ENCODE data around the gene IRAK1. TPM values are rescaled to one million over a fixed set of nuclear protein-coding genes. Genes with fewer than 3 reads are reported as not detected.

The IRAK1 gene
- 69.8 and 77.3 TPM in 2 replicates for total RNA-seq (2016; rRNA removed; fragmentation: Illumina TruSeq; extraction: Trizol)
- 104 and 121 TPM in 2 replicates for total RNA-seq (2016; cell fraction: cytosol; rRNA removed; fragmentation: Illumina TruSeq; extraction: Trizol; ENCODE audit: low read depth)
- total RNA-seq (2016; cell fraction: insoluble cytoplasmic fraction; rRNA removed; fragmentation: Illumina TruSeq; extraction: Trizol) = 57.7 and 81.1 TPM in 2 replicates
- total RNA-seq (2016; cell fraction: membrane; rRNA removed; fragmentation: Illumina TruSeq; extraction: Trizol) = 244 and 255 TPM in 2 replicates
- total RNA-seq (2016; cell fraction: nucleus; rRNA removed; fragmentation: Illumina TruSeq; extraction: Trizol) = 35.1 and 36.4 TPM in 2 replicates
- polyA plus RNA-seq (2011; rRNA removed) = 57.7 and 83.5 TPM in 2 replicates
- 47.6 and 67.3 TPM in 2 replicates for polyA plus RNA-seq (2011; cell fraction: cytosol; rRNA removed)
- polyA plus RNA-seq (2011; cell fraction: nucleus; rRNA removed) = 59.5 and 63.5 TPM in 2 replicates
- polyA plus RNA-seq (2012) = 65.5 and 87.1 TPM in 2 replicates
- 148 and 150 TPM in 2 replicates for polyA plus RNA-seq (2016; cell fraction: cytosol; fragmentation: Illumina TruSeq; extraction: Trizol; ENCODE audit: low read depth)
- 80.3 and 99.3 TPM in 2 replicates for polyA plus RNA-seq (2016; cell fraction: insoluble cytoplasmic fraction; fragmentation: Illumina TruSeq; extraction: Trizol; ENCODE audit: low read depth)
- polyA plus RNA-seq (2016; cell fraction: membrane; fragmentation: Illumina TruSeq; extraction: Trizol; ENCODE audit: low read depth) = 244 and 277 TPM in 2 replicates
- 93.5 and 94.6 TPM in 2 replicates for polyA plus RNA-seq (2016; cell fraction: nucleus; fragmentation: Illumina TruSeq; extraction: Trizol; ENCODE audit: insufficient read depth, low read depth)
- polyA minus RNA-seq (2011; rRNA and poly(A)+ RNA removed; ENCODE audit: low replicate concordance) = 195 and 354 TPM in 2 replicates
- polyA minus RNA-seq (2011; cell fraction: cytosol; rRNA and poly(A)+ RNA removed) = 79.8 and 83.1 TPM in 2 replicates
- 16.6 and 21.8 TPM in 2 replicates for polyA minus RNA-seq (2011; cell fraction: nucleus; rRNA and poly(A)+ RNA removed)
- Bru-seq, nascent RNA = percentile 81 among the genes with signal in this experiment
- percentile 90 among the genes with signal in this experiment for BruChase-seq, experiment 1, labeled RNA remaining after a 6-hour chase
- BruChase-seq, experiment 2, labeled RNA remaining after a 2-hour chase = percentile 86 among the genes with signal in this experiment
- long read RNA-seq, experiment 1, partial matches to known transcripts = 20 of 41 reads
- long read RNA-seq, experiment 1, other reads (novel, unspliced or antisense) = 21 of 41 reads
- long read RNA-seq, experiment 2, transcript IRAK1-204 (14 exons, 2,049 nt) = minor isoform, 14 of 327 reads
- long read RNA-seq, experiment 2, transcript IRAK1-205 (13 exons, 2,127 nt) = minor isoform, 5 of 327 reads
- long read RNA-seq, experiment 2, transcript IRAK1-203 (14 exons, 3,666 nt) = major isoform, 82 of 327 reads
- long read RNA-seq, experiment 2, partial matches to known transcripts = 123 of 327 reads
- long read RNA-seq, experiment 2, other reads (novel, unspliced or antisense) = 102 of 327 reads

- peak; percentile 58 for ATAC-seq
- POLR2A ChIA-PET = interaction anchor here (0.8 to 1.8 kb wide), 5 partner anchors 10 to 92 kb away, joined by 3 to 6 read pairs (median 4); no protein-coding TSS in a partner anchor
- Histone ChIP-seq H3K9ac (ENCODE audit: insufficient read depth, low read depth, low read length) (peak within 1 kb of the TSS; percentile 82), H3K27me3 (ENCODE audit: control insufficient read depth in 1 of 2, insufficient read depth in 2 of 2, low read length in 2 of 2) (no peaks in the 10 kb centered on the region), H3K9me3 (ENCODE audit: low read length) (no peaks in the 10 kb centered on the region), H3K4me1 (ENCODE audit: insufficient read depth, low read length) (peaks cover 44% of the 10 kb centered on the region), H3K4me3 (replicated peaks in 1 of 3; ENCODE audit: insufficient read depth in 1 of 3, low read depth in 2 of 3, low read length in 3 of 3) (peak within 1 kb of the TSS; percentile 59 to 78 (median 77)), H3K4me2 (ENCODE audit: low read depth, low read length) (peak within 1 kb of the TSS; percentile 78), H3K36me3 (replicated peaks in 1 of 2; ENCODE audit: control insufficient read depth in 1 of 2, insufficient read depth in 2 of 2, low read length in 2 of 2) (peaks cover 0 to 7% of the 10 kb centered on the region in 2 experiments; a peak in 1 of 5 replicates), H4K20me1 (ENCODE audit: insufficient read depth, low read length) (no peaks in the 10 kb centered on the region), H2AFZ (ENCODE audit: low read length) (no peak within 1 kb of the TSS), H3K79me2 (ENCODE audit: insufficient read depth, low read length) (peaks cover 15% of the 10 kb centered on the region), H3K27ac (ENCODE audit: extremely low read length, insufficient read depth, low read length) (peak within 1 kb of the TSS; percentile 69)
- in situ Hi-C loops (cut with HindIII; ENCODE audit: extremely low pct_ligation_motif_present, low pct_unique_long_range_greater_than_20kb) = no loop called here
- WGBS (ENCODE audit: low lambda C conversion rate) = no CpG with 5 or more reads among the region's 99 CpGs
- CTCF ChIA-PET (ENCODE audit: low intra/inter-chr PET ratio, low total read pairs) = no interaction called here
- DNase-seq (ENCODE audit: low spot score) = no peak
- intact Hi-C loops (cut with micrococcal nuclease; ENCODE audit: unreplicated experiment) = loop anchor here (2.0 kb wide), 1 partner anchor 37 kb away; no protein-coding TSS in a partner anchor
- BruUV-seq (replicated peaks) = no TSS peak
- no peak for FAIRE-seq
- no peak for TF ChIP-seq KLF6 (CRISPR knock-in tag; IDR thresholded peaks at IDR 0.05)
- TF ChIP-seq YEATS4 (CRISPR knock-in tag; IDR thresholded peaks at IDR 0.05; ENCODE audit: borderline replicate concordance) = peak; percentile 49; the same call in 1 of the 2 replicates
- TF ChIP-seq UBTF (CRISPR knock-in tag; IDR thresholded peaks at IDR 0.05) = peak; percentile 38; the same call in 1 of the 2 replicates
- peak; percentile 20; the same call in 1 of the 2 replicates for TF ChIP-seq SAP130 (CRISPR knock-in tag; IDR thresholded peaks at IDR 0.05; ENCODE audit: low read depth)
- TF ChIP-seq ZBTB2 (CRISPR knock-in tag; IDR thresholded peaks at IDR 0.05; ENCODE audit: low read depth) = peak; percentile 47
- peak; percentile 70 for TF ChIP-seq HOXA3 (CRISPR knock-in tag; IDR thresholded peaks at IDR 0.05)
- TF ChIP-seq ELF3 (CRISPR knock-in tag; IDR thresholded peaks at IDR 0.05) = 0 out of 2 replicates have a peak, but pooled peaks have one; percentile 13
- peak; percentile 37; the same call in 1 of the 2 replicates for TF ChIP-seq RBFOX2 (IDR thresholded peaks at IDR 0.05; ENCODE audit: low read depth, low read length)
These were observed at the start of gene IRAK1 for GRCh38 chrX:154019633-154020528. Gene IRAK1 (minus strand): TSS chrX:154019902. CDS start chrX:154019812, 90 bp downstream.

All from HepG2 (cell line).